OCI-LY3 (cell line): Measurements from ENCODE around the gene PLCB4.

Experiments used
- H2AFZ ChIP-seq: fragments of 200-600, 300-600 bp; shearing (Covaris generic); 2 replicates; pipeline ENCODE4 v1.6.0; 2014; ENCODE audit warnings: antibody characterized with exemption, low read depth, low read length
- H3K27ac ChIP-seq: fragments of 200-600, 300-600 bp; sonication (generic); 2 replicates; pipeline ENCODE4 v1.5.1; 2014; ENCODE audit warnings: mild to moderate bottlenecking, low read length, moderate library complexity, mixed read lengths
- H3K27me3 ChIP-seq: fragments of 200-600, 300-600 bp; sonication (generic); 2 replicates; pipeline ENCODE4 v1.6.1; 2014; ENCODE audit warnings: low read depth, low read length, mixed read lengths
- H3K36me3 ChIP-seq: fragments of 200-600, 300-600 bp; sonication (generic); replicated peaks from 2 replicates; pipeline ENCODE3; 2014; ENCODE audit warnings: low read depth, low read length, mixed read lengths
- H3K4me1 ChIP-seq: fragments of 300-600, 200-600 bp; sonication (generic); 2 replicates; pipeline ENCODE4 v1.6.1; 2014; ENCODE audit warnings: low read length, mixed read lengths
- H3K4me2 ChIP-seq: fragments of 200-600, 300-600 bp; sonication (generic); 2 replicates; pipeline ENCODE4 v1.6.1; 2014; ENCODE audit warnings: low read length, mixed read lengths
- H3K4me3 ChIP-seq: fragments of 300-600, 200-600 bp; sonication (generic); 2 replicates; pipeline ENCODE4 v1.5.1; 2014; ENCODE audit warnings: antibody characterized with exemption, mild to moderate bottlenecking, low read length, moderate library complexity
- H3K79me2 ChIP-seq: fragments of 300-600, 200-600 bp; shearing (Covaris generic); 2 replicates; pipeline ENCODE4 v1.6.1; 2014; ENCODE audit warnings: mild to moderate bottlenecking, low read length, mixed read lengths
- H3K9ac ChIP-seq: fragments of 300-600, 200-600 bp; shearing (Covaris generic); 2 replicates; pipeline ENCODE4 v1.6.0; 2014; ENCODE audit warnings: mild to moderate bottlenecking, low read length, moderate library complexity
- H3K9me3 ChIP-seq: fragments of 200-600, 300-600 bp; shearing (Covaris generic); 2 replicates; pipeline ENCODE4 v1.6.1; 2014; ENCODE audit warnings: low read length, mixed read lengths; ENCODE audit not compliant: insufficient read depth
- H4K20me1 ChIP-seq: fragments of 200-600, 300-600 bp; sonication (generic); 2 replicates; pipeline ENCODE4 v1.6.1; 2016; ENCODE audit warnings: low read length, mixed read lengths; ENCODE audit not compliant: insufficient read depth
- EZH2phosphoT487 ChIP-seq: fragments of 200-600 bp; shearing (Covaris generic); IDR thresholded peaks from 2 replicates; pipeline ENCODE4 v1.6.1; 2018; ENCODE audit warnings: antibody characterized with exemption, mixed run types, low read depth
- TF ChIP-seq, protein P1 (sequence below): fragments of 200-600, 300-600 bp; sonication (generic); IDR thresholded peaks from 2 replicates; pipeline ENCODE4 v1.5.1; 2014; ENCODE audit warnings: antibody characterized with exemption, low read length, low read depth

Gene PLCB4

GRCh38 chr20:9061434-9061833, 7.5 kb upstream of the PLCB4 start:
- Histone ChIP-seq H3K36me3 (no peaks in the 10 kb centered on the region), H3K9ac (no peak overlapping the region), H3K79me2 (no peaks in the 10 kb centered on the region), H3K27me3 (no peaks in the 10 kb centered on the region), H3K9me3 (no peaks in the 10 kb centered on the region), H3K4me2 (no peak overlapping the region), H4K20me1 (no peaks in the 10 kb centered on the region), H3K4me1 (no peaks in the 10 kb centered on the region), H2AFZ (no peak overlapping the region), H3K4me3 (no peak overlapping the region), H3K27ac (no peak overlapping the region)
- no peak for TF ChIP-seq EZH2phosphoT487
- TF ChIP-seq, protein P1, sequence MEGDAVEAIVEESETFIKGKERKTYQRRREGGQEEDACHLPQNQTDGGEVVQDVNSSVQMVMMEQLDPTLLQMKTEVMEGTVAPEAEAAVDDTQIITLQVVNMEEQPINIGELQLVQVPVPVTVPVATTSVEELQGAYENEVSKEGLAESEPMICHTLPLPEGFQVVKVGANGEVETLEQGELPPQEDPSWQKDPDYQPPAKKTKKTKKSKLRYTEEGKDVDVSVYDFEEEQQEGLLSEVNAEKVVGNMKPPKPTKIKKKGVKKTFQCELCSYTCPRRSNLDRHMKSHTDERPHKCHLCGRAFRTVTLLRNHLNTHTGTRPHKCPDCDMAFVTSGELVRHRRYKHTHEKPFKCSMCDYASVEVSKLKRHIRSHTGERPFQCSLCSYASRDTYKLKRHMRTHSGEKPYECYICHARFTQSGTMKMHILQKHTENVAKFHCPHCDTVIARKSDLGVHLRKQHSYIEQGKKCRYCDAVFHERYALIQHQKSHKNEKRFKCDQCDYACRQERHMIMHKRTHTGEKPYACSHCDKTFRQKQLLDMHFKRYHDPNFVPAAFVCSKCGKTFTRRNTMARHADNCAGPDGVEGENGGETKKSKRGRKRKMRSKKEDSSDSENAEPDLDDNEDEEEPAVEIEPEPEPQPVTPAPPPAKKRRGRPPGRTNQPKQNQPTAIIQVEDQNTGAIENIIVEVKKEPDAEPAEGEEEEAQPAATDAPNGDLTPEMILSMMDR = no peak

DNA sequence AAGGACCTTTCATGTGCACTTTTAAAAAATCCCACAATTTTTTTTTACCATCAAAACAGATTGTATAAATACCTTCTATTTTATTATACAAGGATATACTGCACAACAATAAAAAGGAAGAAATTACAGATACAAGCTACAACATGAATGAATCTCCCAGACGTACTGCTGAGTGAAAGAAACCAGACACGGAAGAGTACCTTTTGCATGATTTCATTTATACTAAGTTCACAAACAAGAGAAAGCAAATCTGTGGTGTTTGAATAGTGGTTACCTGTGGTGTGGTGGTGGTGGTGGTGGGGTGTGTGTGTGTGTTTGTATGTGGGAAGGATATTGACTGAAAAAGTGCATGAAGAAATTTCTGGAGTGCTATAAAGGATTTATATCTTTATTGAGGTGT, 6.8 kb upstream of the PLCB4 start:
- H3K4me1 ChIP-seq = no peaks in the 10 kb centered on the region
- no peaks in the 10 kb centered on the region for H4K20me1 ChIP-seq
- H2AFZ ChIP-seq = no peak overlapping the region
- no peak overlapping the region for H3K9ac ChIP-seq
- no peaks in the 10 kb centered on the region for H3K27me3 ChIP-seq
- H3K27ac ChIP-seq = no peak overlapping the region
- no peak overlapping the region for H3K4me2 ChIP-seq
- no peaks in the 10 kb centered on the region for H3K9me3 ChIP-seq
- no peaks in the 10 kb centered on the region for H3K36me3 ChIP-seq
- no peak for TF ChIP-seq EZH2phosphoT487
- TF ChIP-seq, protein P1 = no peak
- H3K79me2 ChIP-seq = no peaks in the 10 kb centered on the region
- no peak overlapping the region for H3K4me3 ChIP-seq

DNA sequence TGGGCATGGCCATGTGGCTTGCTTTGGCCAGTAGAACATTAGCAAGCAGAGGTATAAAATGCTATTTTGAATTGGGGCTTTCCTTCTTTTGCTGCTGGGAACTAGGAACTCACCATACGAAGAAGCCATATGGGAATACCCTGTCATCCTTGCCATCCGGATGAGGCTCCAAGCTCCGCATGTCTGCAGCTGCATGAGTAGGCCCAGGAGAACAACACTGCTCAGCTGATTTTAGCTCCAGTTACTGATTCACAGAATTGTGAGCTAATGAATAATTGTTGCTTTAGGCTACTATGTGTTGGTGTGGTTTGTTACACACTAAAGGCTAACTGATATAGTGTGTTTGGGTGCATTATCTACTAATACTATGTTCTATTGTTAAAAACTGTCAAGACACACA, 2.7 kb upstream of the PLCB4 start:
- Histone ChIP-seq H3K79me2 (no peaks in the 10 kb centered on the region), H3K9ac (no peak overlapping the region), H3K36me3 (no peaks in the 10 kb centered on the region), H4K20me1 (no peaks in the 10 kb centered on the region), H3K27me3 (no peaks in the 10 kb centered on the region), H2AFZ (no peak overlapping the region), H3K4me2 (no peak overlapping the region), H3K4me1 (no peaks in the 10 kb centered on the region), H3K4me3 (no peak overlapping the region), H3K27ac (no peak overlapping the region), H3K9me3 (no peaks in the 10 kb centered on the region)
- TF ChIP-seq, protein P1 = no peak
- no peak for TF ChIP-seq EZH2phosphoT487

DNA sequence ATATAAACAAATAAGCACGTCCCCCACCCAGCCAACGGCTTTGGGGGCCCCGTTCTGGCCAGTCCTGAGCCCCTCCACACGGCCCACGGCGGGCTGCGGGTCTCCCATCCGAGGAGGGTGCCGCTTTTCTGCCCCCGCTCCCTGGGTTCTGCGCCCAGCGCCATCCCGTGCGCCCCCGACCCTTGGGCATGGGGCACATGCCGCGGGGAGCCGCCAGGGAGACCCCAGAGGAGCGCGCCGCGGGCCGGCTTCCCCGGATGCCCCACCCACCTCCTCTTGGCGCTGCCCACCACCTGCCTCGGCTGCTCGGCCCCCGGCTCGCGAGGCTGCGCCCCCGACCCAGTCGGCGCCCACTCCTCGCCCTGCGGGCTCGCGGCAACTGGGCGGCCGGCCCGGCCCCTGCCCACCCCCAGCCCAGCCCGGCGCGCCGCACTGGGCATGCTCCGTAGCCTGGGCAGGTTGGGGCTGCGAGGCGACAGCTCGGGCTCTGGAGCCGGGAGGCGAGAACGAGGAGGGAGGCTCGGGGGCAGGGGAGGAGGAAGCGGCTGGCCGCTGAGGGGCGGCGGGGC, 570 bp upstream of the PLCB4 start:
- Histone ChIP-seq H3K9ac (no peak overlapping the region), H3K27ac (no peak overlapping the region), H3K4me2 (no peak overlapping the region), H3K79me2 (no peaks in the 10 kb centered on the region), H4K20me1 (no peaks in the 10 kb centered on the region), H3K4me3 (no peak overlapping the region), H3K4me1 (no peaks in the 10 kb centered on the region), H3K36me3 (no peaks in the 10 kb centered on the region), H3K27me3 (no peaks in the 10 kb centered on the region), H2AFZ (no peak overlapping the region), H3K9me3 (no peaks in the 10 kb centered on the region)
- no peak for TF ChIP-seq EZH2phosphoT487
- TF ChIP-seq, protein P1 = no peak
